Activated naive CD8-positive, alpha-beta T cell treated with anti-CD3 and anti-CD28 coated beads for 36 hours (primary cell): ENCODE measurements around the gene STK4. TPM values are rescaled to one million over a fixed set of nuclear protein-coding genes. Genes with fewer than 3 reads are reported as not detected.
"Not testable (repeated sequence)": the region's sequence is repeated elsewhere in the genome, so short reads cannot be mapped to it uniquely, and the experiment has no call there.

ENCODE experiments used
- DNase-seq: peaks from one replicate; pipeline ENCODE4 v3.0.0; 2021
- H3K27ac Mint-ChIP-seq: one replicate; pipeline ENCODE4 v1.8.0; 2022; ENCODE audit warnings: mild to moderate bottlenecking, moderate library complexity, mixed read lengths
- H3K27me3 Mint-ChIP-seq: one replicate; pipeline ENCODE4 v1.8.0; 2022; ENCODE audit warnings: mild to moderate bottlenecking, mixed read lengths
- H3K36me3 Mint-ChIP-seq: one replicate; pipeline ENCODE4 v1.8.0; 2021; ENCODE audit warnings: mild to moderate bottlenecking, mixed read lengths
- H3K4me1 Mint-ChIP-seq: one replicate; pipeline ENCODE4 v1.8.0; 2021; ENCODE audit warnings: mixed read lengths
- H3K4me3 Mint-ChIP-seq: one replicate; pipeline ENCODE4 v1.8.0; 2022; ENCODE audit warnings: mild to moderate bottlenecking, moderate library complexity, mixed read lengths
- H3K9me3 Mint-ChIP-seq: one replicate; pipeline ENCODE4 v1.8.0; 2022; ENCODE audit warnings: mixed read lengths
- total RNA-seq, 2 experiments: library from RNA; stranded (reverse); gene quantifications; one replicate each; pipeline ENCODE4 v1.2.3, GENCODE V29; 2021

Gene STK4
- total RNA-seq, 2 experiments from 2014 or later: 180 to 198 TPM

GRCh38 chr20:45058168-45058850, 92.0 kb downstream of the STK4 start:
- no peaks in the 10 kb centered on the region for H3K27me3 Mint-ChIP-seq
- no peak for DNase-seq
- peaks cover 73% of the 10 kb centered on the region for H3K4me1 Mint-ChIP-seq
- H3K4me3 Mint-ChIP-seq: no peak overlapping the region
- peak overlapping the region; percentile 82 for H3K27ac Mint-ChIP-seq
- peaks cover under 1% of the 10 kb centered on the region for H3K9me3 Mint-ChIP-seq
- H3K36me3 Mint-ChIP-seq: peaks cover 52% of the 10 kb centered on the region

- Mint-ChIP-seq H3K4me1 (peaks cover 70% of the 10 kb centered on the region), H3K9me3 (peaks cover 4% of the 10 kb centered on the region), H3K36me3 (peaks cover 50% of the 10 kb centered on the region), H3K4me3 (no peak overlapping the region), H3K27ac (peak overlapping the region; percentile 82), H3K27me3 (no peaks in the 10 kb centered on the region)
- no peak for DNase-seq
Measured at GRCh38 chr20:45059022-45059728, 92.9 kb downstream of the STK4 start.

- no peak overlapping the region for H3K4me3 Mint-ChIP-seq
- peaks cover 72% of the 10 kb centered on the region for H3K4me1 Mint-ChIP-seq
- H3K9me3 Mint-ChIP-seq: peaks cover 4% of the 10 kb centered on the region
- DNase-seq: no peak
- H3K27ac Mint-ChIP-seq: peak overlapping the region; percentile 73
- H3K27me3 Mint-ChIP-seq: no peaks in the 10 kb centered on the region
- peaks cover 53% of the 10 kb centered on the region for H3K36me3 Mint-ChIP-seq
Measured at GRCh38 chr20:45060294-45060693, 94.0 kb downstream of the STK4 start.

- H3K27me3 Mint-ChIP-seq: no peaks in the 10 kb centered on the region
- no peak for DNase-seq
- peaks cover 51% of the 10 kb centered on the region for H3K36me3 Mint-ChIP-seq
- peaks cover 4% of the 10 kb centered on the region for H3K9me3 Mint-ChIP-seq
- no peak overlapping the region for H3K27ac Mint-ChIP-seq
- no peak overlapping the region for H3K4me3 Mint-ChIP-seq
- H3K4me1 Mint-ChIP-seq: peaks cover 68% of the 10 kb centered on the region
Measured at GRCh38 chr20:45061244-45061643, 94.9 kb downstream of the STK4 start.

GRCh38 chr20:45063107-45063506, 96.8 kb downstream of the STK4 start:
- Mint-ChIP-seq H3K27ac (peak overlapping the region; percentile 82), H3K4me1 (peaks cover 71% of the 10 kb centered on the region), H3K36me3 (peaks cover 58% of the 10 kb centered on the region)
- not testable (repeated sequence) for DNase-seq, H3K27me3 Mint-ChIP-seq, H3K9me3 Mint-ChIP-seq, H3K4me3 Mint-ChIP-seq

GRCh38 chr20:45064812-45065211, 98.5 kb downstream of the STK4 start:
- DNase-seq: no peak
- H3K27ac Mint-ChIP-seq: peak overlapping the region; percentile 34
- H3K9me3 Mint-ChIP-seq: peaks cover 4% of the 10 kb centered on the region
- no peaks in the 10 kb centered on the region for H3K27me3 Mint-ChIP-seq
- peaks cover 72% of the 10 kb centered on the region for H3K4me1 Mint-ChIP-seq
- H3K36me3 Mint-ChIP-seq: peaks cover 62% of the 10 kb centered on the region
- H3K4me3 Mint-ChIP-seq: no peak overlapping the region

- no peaks in the 10 kb centered on the region for H3K27me3 Mint-ChIP-seq
- peaks cover 68% of the 10 kb centered on the region for H3K36me3 Mint-ChIP-seq
- no peak overlapping the region for H3K4me3 Mint-ChIP-seq
- H3K4me1 Mint-ChIP-seq: peaks cover 75% of the 10 kb centered on the region
- H3K27ac Mint-ChIP-seq: peak overlapping the region; percentile 8
- DNase-seq: no peak
- H3K9me3 Mint-ChIP-seq: peaks cover 4% of the 10 kb centered on the region
Measured at GRCh38 chr20:45066372-45066771, 100.1 kb downstream of the STK4 start.

GRCh38 chr20:45067087-45067486, 100.8 kb downstream of the STK4 start:
- Mint-ChIP-seq H3K27ac (peak overlapping the region; percentile 18), H3K36me3 (peaks cover 66% of the 10 kb centered on the region), H3K9me3 (peaks cover 4% of the 10 kb centered on the region), H3K4me1 (peaks cover 73% of the 10 kb centered on the region), H3K27me3 (no peaks in the 10 kb centered on the region), H3K4me3 (no peak overlapping the region)
- no peak for DNase-seq

GRCh38 chr20:45067558-45067957, 101.2 kb downstream of the STK4 start:
- no peak overlapping the region for H3K4me3 Mint-ChIP-seq
- H3K9me3 Mint-ChIP-seq: peaks cover 4% of the 10 kb centered on the region
- peaks cover 74% of the 10 kb centered on the region for H3K4me1 Mint-ChIP-seq
- H3K27ac Mint-ChIP-seq: peak overlapping the region; percentile 18
- H3K27me3 Mint-ChIP-seq: no peaks in the 10 kb centered on the region
- H3K36me3 Mint-ChIP-seq: peaks cover 62% of the 10 kb centered on the region
- no peak for DNase-seq

- Mint-ChIP-seq H3K27ac (peak overlapping the region; percentile 49), H3K4me1 (peaks cover 80% of the 10 kb centered on the region), H3K9me3 (no peaks in the 10 kb centered on the region), H3K36me3 (peaks cover 52% of the 10 kb centered on the region), H3K4me3 (no peak overlapping the region), H3K27me3 (no peaks in the 10 kb centered on the region)
- no peak for DNase-seq
Measured at GRCh38 chr20:45069261-45069660, 102.9 kb downstream of the STK4 start.

GRCh38 chr20:45070932-45071632, 104.8 kb downstream of the STK4 start:
- no peak overlapping the region for H3K4me3 Mint-ChIP-seq
- H3K27me3 Mint-ChIP-seq: no peaks in the 10 kb centered on the region
- H3K4me1 Mint-ChIP-seq: peaks cover 64% of the 10 kb centered on the region
- peak overlapping the region; percentile 50 for H3K27ac Mint-ChIP-seq
- no peaks in the 10 kb centered on the region for H3K9me3 Mint-ChIP-seq
- H3K36me3 Mint-ChIP-seq: peaks cover 50% of the 10 kb centered on the region
- DNase-seq: no peak

GRCh38 chr20:45072066-45072465, 105.8 kb downstream of the STK4 start:
- no peak for DNase-seq
- Mint-ChIP-seq H3K27ac (peak overlapping the region; percentile 57), H3K4me1 (peaks cover 56% of the 10 kb centered on the region), H3K4me3 (no peak overlapping the region), H3K36me3 (peaks cover 50% of the 10 kb centered on the region), H3K27me3 (no peaks in the 10 kb centered on the region), H3K9me3 (no peaks in the 10 kb centered on the region)

- Mint-ChIP-seq H3K4me1 (peaks cover 49% of the 10 kb centered on the region), H3K27me3 (no peaks in the 10 kb centered on the region), H3K36me3 (peaks cover 50% of the 10 kb centered on the region), H3K9me3 (no peaks in the 10 kb centered on the region), H3K4me3 (no peak overlapping the region), H3K27ac (peak overlapping the region; percentile 57)
- no peak for DNase-seq
Measured at GRCh38 chr20:45073221-45073620, 106.9 kb downstream of the STK4 start.

- Mint-ChIP-seq H3K27me3 (no peaks in the 10 kb centered on the region), H3K27ac (no peak overlapping the region)
- no peak for DNase-seq
Measured at GRCh38 chr20:45077559-45077958, 111.2 kb downstream of the STK4 start.

GRCh38 chr20:45080867-45081624, 114.7 kb downstream of the STK4 start:
- Mint-ChIP-seq H3K4me1 (peaks cover 9% of the 10 kb centered on the region), H3K27me3 (no peaks in the 10 kb centered on the region), H3K36me3 (peaks cover 89% of the 10 kb centered on the region), H3K4me3 (no peak overlapping the region), H3K27ac (peak overlapping the region; percentile 15), H3K9me3 (peaks cover 14% of the 10 kb centered on the region)
- no peak for DNase-seq

More at GRCh38 chr20:45077559-45077958, 111.2 kb downstream of the STK4 start:
- Mint-ChIP-seq H3K9me3 (peaks cover 9% of the 10 kb centered on the region), H3K4me3 (no peak overlapping the region), H3K36me3 (peaks cover 67% of the 10 kb centered on the region), H3K4me1 (peaks cover 15% of the 10 kb centered on the region)
